ENCODE results near the gene APP.

DNA sequence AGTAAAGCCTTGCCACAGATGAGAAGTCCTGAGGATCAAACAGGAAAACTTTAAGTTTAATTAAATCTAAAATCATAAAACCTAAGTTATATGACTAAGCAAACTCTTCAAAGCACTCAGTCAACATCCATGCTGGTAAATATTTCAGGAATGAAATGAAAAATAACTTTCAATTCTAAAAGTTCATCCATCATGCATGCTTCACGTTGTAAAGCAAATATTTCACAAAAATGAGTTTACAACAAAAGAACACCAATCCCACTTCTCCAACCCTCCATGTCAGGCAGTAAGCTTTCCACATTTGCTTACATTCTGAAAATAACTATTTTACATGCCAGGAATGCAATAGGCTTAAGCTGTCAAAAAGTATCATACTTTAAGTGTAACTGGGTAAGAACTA, 16.8 kb downstream of the APP start:
- TF ChIP-seq, protein P1, sequence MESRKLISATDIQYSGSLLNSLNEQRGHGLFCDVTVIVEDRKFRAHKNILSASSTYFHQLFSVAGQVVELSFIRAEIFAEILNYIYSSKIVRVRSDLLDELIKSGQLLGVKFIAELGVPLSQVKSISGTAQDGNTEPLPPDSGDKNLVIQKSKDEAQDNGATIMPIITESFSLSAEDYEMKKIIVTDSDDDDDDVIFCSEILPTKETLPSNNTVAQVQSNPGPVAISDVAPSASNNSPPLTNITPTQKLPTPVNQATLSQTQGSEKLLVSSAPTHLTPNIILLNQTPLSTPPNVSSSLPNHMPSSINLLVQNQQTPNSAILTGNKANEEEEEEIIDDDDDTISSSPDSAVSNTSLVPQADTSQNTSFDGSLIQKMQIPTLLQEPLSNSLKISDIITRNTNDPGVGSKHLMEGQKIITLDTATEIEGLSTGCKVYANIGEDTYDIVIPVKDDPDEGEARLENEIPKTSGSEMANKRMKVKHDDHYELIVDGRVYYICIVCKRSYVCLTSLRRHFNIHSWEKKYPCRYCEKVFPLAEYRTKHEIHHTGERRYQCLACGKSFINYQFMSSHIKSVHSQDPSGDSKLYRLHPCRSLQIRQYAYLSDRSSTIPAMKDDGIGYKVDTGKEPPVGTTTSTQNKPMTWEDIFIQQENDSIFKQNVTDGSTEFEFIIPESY (IDR thresholded peaks at IDR 0.05), result no peak
- TF ChIP-seq, protein P2, sequence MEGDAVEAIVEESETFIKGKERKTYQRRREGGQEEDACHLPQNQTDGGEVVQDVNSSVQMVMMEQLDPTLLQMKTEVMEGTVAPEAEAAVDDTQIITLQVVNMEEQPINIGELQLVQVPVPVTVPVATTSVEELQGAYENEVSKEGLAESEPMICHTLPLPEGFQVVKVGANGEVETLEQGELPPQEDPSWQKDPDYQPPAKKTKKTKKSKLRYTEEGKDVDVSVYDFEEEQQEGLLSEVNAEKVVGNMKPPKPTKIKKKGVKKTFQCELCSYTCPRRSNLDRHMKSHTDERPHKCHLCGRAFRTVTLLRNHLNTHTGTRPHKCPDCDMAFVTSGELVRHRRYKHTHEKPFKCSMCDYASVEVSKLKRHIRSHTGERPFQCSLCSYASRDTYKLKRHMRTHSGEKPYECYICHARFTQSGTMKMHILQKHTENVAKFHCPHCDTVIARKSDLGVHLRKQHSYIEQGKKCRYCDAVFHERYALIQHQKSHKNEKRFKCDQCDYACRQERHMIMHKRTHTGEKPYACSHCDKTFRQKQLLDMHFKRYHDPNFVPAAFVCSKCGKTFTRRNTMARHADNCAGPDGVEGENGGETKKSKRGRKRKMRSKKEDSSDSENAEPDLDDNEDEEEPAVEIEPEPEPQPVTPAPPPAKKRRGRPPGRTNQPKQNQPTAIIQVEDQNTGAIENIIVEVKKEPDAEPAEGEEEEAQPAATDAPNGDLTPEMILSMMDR (IDR thresholded peaks at IDR 0.05 in 2 of 3, conservative IDR thresholded peaks at IDR 0.05 in 1 of 3; ENCODE audit: control insufficient read depth in 2 of 3, extremely low read depth in 1 of 3, insufficient read depth in 1 of 3, low read depth in 3 of 3, low read length in 3 of 3), result no peak
- no peak for TF ChIP-seq JUND (IDR thresholded peaks at IDR 0.05; ENCODE audit: low read depth, low read length)
- TF ChIP-seq EZH2 (IDR thresholded peaks at IDR 0.05; ENCODE audit: borderline replicate concordance, control insufficient read depth, low read depth, low read length), result no peak
- no peak for TF ChIP-seq FOS (IDR thresholded peaks at IDR 0.05; ENCODE audit: borderline replicate concordance, extremely low read depth, insufficient read length)
- no peak for TF ChIP-seq ZNF24 (IDR thresholded peaks at IDR 0.05)
- TF ChIP-seq, protein P3, sequence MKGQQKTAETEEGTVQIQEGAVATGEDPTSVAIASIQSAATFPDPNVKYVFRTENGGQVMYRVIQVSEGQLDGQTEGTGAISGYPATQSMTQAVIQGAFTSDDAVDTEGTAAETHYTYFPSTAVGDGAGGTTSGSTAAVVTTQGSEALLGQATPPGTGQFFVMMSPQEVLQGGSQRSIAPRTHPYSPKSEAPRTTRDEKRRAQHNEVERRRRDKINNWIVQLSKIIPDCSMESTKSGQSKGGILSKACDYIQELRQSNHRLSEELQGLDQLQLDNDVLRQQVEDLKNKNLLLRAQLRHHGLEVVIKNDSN (IDR thresholded peaks at IDR 0.05; ENCODE audit: borderline replicate concordance, extremely low read length, insufficient read depth, low read depth, low read length), result no peak
- TF ChIP-seq POLR2A (IDR thresholded peaks at IDR 0.05; ENCODE audit: low read depth, low read length), result no peak
- no peak for TF ChIP-seq POLR2AphosphoS5 (IDR thresholded peaks at IDR 0.05; ENCODE audit: low read length)
- TF ChIP-seq CREB1 (IDR thresholded peaks at IDR 0.05; ENCODE audit: low read depth), result no peak
- TF ChIP-seq, protein P4, sequence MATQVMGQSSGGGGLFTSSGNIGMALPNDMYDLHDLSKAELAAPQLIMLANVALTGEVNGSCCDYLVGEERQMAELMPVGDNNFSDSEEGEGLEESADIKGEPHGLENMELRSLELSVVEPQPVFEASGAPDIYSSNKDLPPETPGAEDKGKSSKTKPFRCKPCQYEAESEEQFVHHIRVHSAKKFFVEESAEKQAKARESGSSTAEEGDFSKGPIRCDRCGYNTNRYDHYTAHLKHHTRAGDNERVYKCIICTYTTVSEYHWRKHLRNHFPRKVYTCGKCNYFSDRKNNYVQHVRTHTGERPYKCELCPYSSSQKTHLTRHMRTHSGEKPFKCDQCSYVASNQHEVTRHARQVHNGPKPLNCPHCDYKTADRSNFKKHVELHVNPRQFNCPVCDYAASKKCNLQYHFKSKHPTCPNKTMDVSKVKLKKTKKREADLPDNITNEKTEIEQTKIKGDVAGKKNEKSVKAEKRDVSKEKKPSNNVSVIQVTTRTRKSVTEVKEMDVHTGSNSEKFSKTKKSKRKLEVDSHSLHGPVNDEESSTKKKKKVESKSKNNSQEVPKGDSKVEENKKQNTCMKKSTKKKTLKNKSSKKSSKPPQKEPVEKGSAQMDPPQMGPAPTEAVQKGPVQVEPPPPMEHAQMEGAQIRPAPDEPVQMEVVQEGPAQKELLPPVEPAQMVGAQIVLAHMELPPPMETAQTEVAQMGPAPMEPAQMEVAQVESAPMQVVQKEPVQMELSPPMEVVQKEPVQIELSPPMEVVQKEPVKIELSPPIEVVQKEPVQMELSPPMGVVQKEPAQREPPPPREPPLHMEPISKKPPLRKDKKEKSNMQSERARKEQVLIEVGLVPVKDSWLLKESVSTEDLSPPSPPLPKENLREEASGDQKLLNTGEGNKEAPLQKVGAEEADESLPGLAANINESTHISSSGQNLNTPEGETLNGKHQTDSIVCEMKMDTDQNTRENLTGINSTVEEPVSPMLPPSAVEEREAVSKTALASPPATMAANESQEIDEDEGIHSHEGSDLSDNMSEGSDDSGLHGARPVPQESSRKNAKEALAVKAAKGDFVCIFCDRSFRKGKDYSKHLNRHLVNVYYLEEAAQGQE (IDR thresholded peaks at IDR 0.05; ENCODE audit: low read depth, low read length), result no peak
- TF ChIP-seq ATF7 (IDR thresholded peaks at IDR 0.05; ENCODE audit: low read depth), result no peak
- TF ChIP-seq, protein P5, sequence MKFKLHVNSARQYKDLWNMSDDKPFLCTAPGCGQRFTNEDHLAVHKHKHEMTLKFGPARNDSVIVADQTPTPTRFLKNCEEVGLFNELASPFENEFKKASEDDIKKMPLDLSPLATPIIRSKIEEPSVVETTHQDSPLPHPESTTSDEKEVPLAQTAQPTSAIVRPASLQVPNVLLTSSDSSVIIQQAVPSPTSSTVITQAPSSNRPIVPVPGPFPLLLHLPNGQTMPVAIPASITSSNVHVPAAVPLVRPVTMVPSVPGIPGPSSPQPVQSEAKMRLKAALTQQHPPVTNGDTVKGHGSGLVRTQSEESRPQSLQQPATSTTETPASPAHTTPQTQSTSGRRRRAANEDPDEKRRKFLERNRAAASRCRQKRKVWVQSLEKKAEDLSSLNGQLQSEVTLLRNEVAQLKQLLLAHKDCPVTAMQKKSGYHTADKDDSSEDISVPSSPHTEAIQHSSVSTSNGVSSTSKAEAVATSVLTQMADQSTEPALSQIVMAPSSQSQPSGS (IDR thresholded peaks at IDR 0.05; ENCODE audit: low read length), result no peak

Measured in GM12878 (cell line).